MM.1S (cell line): ENCODE data around the gene NOL4L.

ENCODE experiments used
- DNase-seq: peaks from one replicate; pipeline ENCODE4 v3.0.0-alpha.2; 2015
- H2AFZ ChIP-seq: fragments of 300-600 bp; sonication (generic); 2 replicates; pipeline ENCODE4 v1.6.0; 2016; ENCODE audit warnings: antibody characterized with exemption, low read length
- H3F3A ChIP-seq: fragments of 300-600 bp; sonication (generic); 2 replicates; pipeline ENCODE4 v1.6.1; 2016; ENCODE audit warnings: mild to moderate bottlenecking, antibody characterized with exemption, low read length, moderate library complexity, mixed read lengths; ENCODE audit not compliant: insufficient read depth
- H3K27ac ChIP-seq: fragments of 300-600 bp; sonication (generic); 2 replicates; pipeline ENCODE4 v1.5.1; 2016; ENCODE audit warnings: mild to moderate bottlenecking, low read length
- H3K27me3 ChIP-seq: fragments of 300-600 bp; sonication (generic); replicated peaks from 2 replicates; pipeline ENCODE4 v1.6.0; 2016; ENCODE audit warnings: low read length; ENCODE audit not compliant: insufficient read depth
- H3K36me3 ChIP-seq: fragments of 300-600 bp; sonication (generic); replicated peaks from 2 replicates; pipeline ENCODE4 v1.6.1; 2016; ENCODE audit warnings: mild to moderate bottlenecking, low read length, mixed read lengths; ENCODE audit not compliant: insufficient read depth
- H3K4me1 ChIP-seq: fragments of 300-600 bp; sonication (generic); 2 replicates; pipeline ENCODE4 v1.6.1; 2016; ENCODE audit warnings: low read length, mixed read lengths
- H3K4me2 ChIP-seq: fragments of 300-600 bp; sonication (generic); 2 replicates; pipeline ENCODE4 v1.6.0; 2016; ENCODE audit warnings: low read depth, low read length
- H3K4me3 ChIP-seq: fragments of 300-600 bp; sonication (generic); 2 replicates; pipeline ENCODE4 v1.5.1; 2016; ENCODE audit warnings: low read length, mixed read lengths
- H3K79me2 ChIP-seq: fragments of 300-600 bp; sonication (generic); 2 replicates; pipeline ENCODE4 v1.6.1; 2016; ENCODE audit warnings: mixed run types, low read length, mixed read lengths
- H3K9ac ChIP-seq: fragments of 300-600 bp; sonication (generic); 2 replicates; pipeline ENCODE4 v1.6.1; 2016; ENCODE audit warnings: low read length, mixed read lengths
- H3K9me2 ChIP-seq: fragments of 300-600 bp; sonication (generic); replicated peaks from 2 replicates; pipeline ENCODE4 v1.6.1; 2016; ENCODE audit warnings: mild to moderate bottlenecking, low read length, mixed read lengths; ENCODE audit not compliant: insufficient read depth
- H3K9me3 ChIP-seq: fragments of 300-600 bp; sonication (generic); replicated peaks from 2 replicates; pipeline ENCODE4 v1.6.1; 2016; ENCODE audit warnings: mild to moderate bottlenecking, low read length, mixed read lengths; ENCODE audit not compliant: insufficient read depth
- H4K20me1 ChIP-seq: fragments of 300-600 bp; sonication (generic); 2 replicates; pipeline ENCODE4 v1.6.1; 2016; ENCODE audit warnings: mild to moderate bottlenecking, low read length, moderate library complexity, mixed read lengths; ENCODE audit not compliant: insufficient read depth
- CTCF ChIP-seq: fragments of 300-600 bp; sonication (generic); IDR thresholded peaks from 2 replicates; pipeline ENCODE4 v1.5.1; 2016; ENCODE audit warnings: antibody characterized with exemption, low read length, mixed read lengths
- EZH2 ChIP-seq: fragments of 300-600 bp; sonication (generic); optimal IDR thresholded peaks from 2 replicates; pipeline ENCODE3; 2017; ENCODE audit warnings: low read depth, mild to moderate bottlenecking, antibody characterized with exemption, low read length, mixed read lengths
- EZH2phosphoT487 ChIP-seq: fragments of 300-600 bp; sonication (generic); IDR thresholded peaks from 2 replicates; pipeline ENCODE4 v1.6.1; 2018; ENCODE audit warnings: antibody characterized with exemption, low read length

Gene NOL4L

GRCh38 chr20:32516583-32517517 is 68.3 kb downstream of the NOL4L start:
- Histone ChIP-seq H4K20me1 (no peaks in the 10 kb centered on the region), H3K9ac (no peak overlapping the region), H3K36me3 (no peaks in the 10 kb centered on the region), H3K9me3 (no peaks in the 10 kb centered on the region), H3K79me2 (no peaks in the 10 kb centered on the region), H3K4me3 (no peak overlapping the region), H3K4me1 (no peaks in the 10 kb centered on the region), H3K27ac (no peak overlapping the region), H2AFZ (no peak overlapping the region), H3K27me3 (no peaks in the 10 kb centered on the region), H3K4me2 (no peak overlapping the region), H3K9me2 (no peaks in the 10 kb centered on the region), H3F3A (no peaks in the 10 kb centered on the region)
- no peak for DNase-seq
- no peak for TF ChIP-seq EZH2
- TF ChIP-seq CTCF = no peak
- no peak for TF ChIP-seq EZH2phosphoT487

GRCh38 chr20:32515631-32516101 is 69.5 kb downstream of the NOL4L start:
- Histone ChIP-seq H3K79me2 (no peaks in the 10 kb centered on the region), H4K20me1 (no peaks in the 10 kb centered on the region)

GRCh38 chr20:32514760-32515159 is 70.4 kb downstream of the NOL4L start:
- TF ChIP-seq CTCF (no peak), EZH2 (no peak), EZH2phosphoT487 (no peak)
- Histone ChIP-seq H3K4me3 (no peak overlapping the region), H3K27ac (no peak overlapping the region), H3K27me3 (no peaks in the 10 kb centered on the region), H3K36me3 (no peaks in the 10 kb centered on the region), H3K9me2 (no peaks in the 10 kb centered on the region), H3K79me2 (no peaks in the 10 kb centered on the region), H2AFZ (no peak overlapping the region), H4K20me1 (no peaks in the 10 kb centered on the region), H3K4me1 (peaks cover 8% of the 10 kb centered on the region), H3K9ac (no peak overlapping the region), H3F3A (peaks cover 4% of the 10 kb centered on the region), H3K9me3 (no peaks in the 10 kb centered on the region), H3K4me2 (no peak overlapping the region)
- DNase-seq = no peak

More at GRCh38 chr20:32515631-32516101, 69.5 kb downstream of the NOL4L start:
- Histone ChIP-seq H3K9me2 (no peaks in the 10 kb centered on the region), H3K27me3 (no peaks in the 10 kb centered on the region), H3F3A (no peaks in the 10 kb centered on the region), H2AFZ (no peak overlapping the region), H3K9ac (no peak overlapping the region), H3K36me3 (no peaks in the 10 kb centered on the region), H3K4me2 (no peak overlapping the region), H3K4me1 (no peaks in the 10 kb centered on the region), H3K27ac (no peak overlapping the region), H3K9me3 (no peaks in the 10 kb centered on the region), H3K4me3 (no peak overlapping the region)
- no peak for TF ChIP-seq EZH2
- no peak for TF ChIP-seq EZH2phosphoT487
- no peak for TF ChIP-seq CTCF
- DNase-seq = no peak
